ENCODE results near the gene LIPG. TPM values are rescaled to one million over a fixed set of nuclear protein-coding genes. Genes with fewer than 3 reads are reported as not detected.

Gene LIPG
- total and polyA plus RNA-seq, 2 of the 13 experiments (the other 11 are each of a cell fraction or from before 2014, with no cell fraction given) = 0.96 to 10.8 TPM

DNA sequence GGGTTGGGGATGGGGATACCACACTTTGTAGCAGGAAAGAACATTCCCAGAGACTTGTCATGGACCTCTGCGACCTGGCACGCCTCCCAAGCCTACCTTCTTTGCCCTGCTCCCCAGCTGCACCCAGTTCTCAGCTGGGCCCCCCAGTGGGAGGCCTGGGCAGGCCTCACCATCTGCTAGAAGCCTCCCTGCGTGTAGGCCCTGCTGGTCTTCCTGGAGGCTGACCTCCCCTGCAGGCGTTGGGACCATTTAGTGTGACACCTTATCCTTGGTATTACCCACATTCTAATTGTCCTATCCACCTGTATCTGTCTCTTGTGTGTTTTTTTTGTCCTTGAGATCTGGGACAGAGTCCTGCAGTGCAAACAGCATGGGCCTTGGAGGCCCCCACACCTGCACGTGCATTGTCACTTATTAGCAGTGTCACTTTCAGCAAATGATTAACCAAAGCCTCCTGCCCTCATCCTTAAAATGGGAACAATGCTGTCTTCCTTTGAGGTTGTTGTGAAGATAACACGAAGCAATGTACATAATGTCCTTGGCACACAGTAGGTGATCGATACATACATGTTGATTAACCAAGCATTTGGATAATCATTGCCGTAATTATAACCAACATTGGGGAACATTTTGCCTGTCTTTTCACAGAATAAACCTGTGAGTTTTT, 77.2 kb downstream of the LIPG start (continued):
- TF ChIP-seq, protein P1, sequence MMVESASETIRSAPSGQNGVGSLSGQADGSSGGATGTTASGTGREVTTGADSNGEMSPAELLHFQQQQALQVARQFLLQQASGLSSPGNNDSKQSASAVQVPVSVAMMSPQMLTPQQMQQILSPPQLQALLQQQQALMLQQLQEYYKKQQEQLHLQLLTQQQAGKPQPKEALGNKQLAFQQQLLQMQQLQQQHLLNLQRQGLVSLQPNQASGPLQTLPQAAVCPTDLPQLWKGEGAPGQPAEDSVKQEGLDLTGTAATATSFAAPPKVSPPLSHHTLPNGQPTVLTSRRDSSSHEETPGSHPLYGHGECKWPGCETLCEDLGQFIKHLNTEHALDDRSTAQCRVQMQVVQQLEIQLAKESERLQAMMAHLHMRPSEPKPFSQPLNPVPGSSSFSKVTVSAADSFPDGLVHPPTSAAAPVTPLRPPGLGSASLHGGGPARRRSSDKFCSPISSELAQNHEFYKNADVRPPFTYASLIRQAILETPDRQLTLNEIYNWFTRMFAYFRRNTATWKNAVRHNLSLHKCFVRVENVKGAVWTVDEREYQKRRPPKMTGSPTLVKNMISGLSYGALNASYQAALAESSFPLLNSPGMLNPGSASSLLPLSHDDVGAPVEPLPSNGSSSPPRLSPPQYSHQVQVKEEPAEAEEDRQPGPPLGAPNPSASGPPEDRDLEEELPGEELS (CRISPR knock-in tag; IDR thresholded peaks at IDR 0.05) = peak; percentile 96
- no peak for TF ChIP-seq ATM (IDR thresholded peaks at IDR 0.05; ENCODE audit: borderline replicate concordance)
- TF ChIP-seq, protein P2, sequence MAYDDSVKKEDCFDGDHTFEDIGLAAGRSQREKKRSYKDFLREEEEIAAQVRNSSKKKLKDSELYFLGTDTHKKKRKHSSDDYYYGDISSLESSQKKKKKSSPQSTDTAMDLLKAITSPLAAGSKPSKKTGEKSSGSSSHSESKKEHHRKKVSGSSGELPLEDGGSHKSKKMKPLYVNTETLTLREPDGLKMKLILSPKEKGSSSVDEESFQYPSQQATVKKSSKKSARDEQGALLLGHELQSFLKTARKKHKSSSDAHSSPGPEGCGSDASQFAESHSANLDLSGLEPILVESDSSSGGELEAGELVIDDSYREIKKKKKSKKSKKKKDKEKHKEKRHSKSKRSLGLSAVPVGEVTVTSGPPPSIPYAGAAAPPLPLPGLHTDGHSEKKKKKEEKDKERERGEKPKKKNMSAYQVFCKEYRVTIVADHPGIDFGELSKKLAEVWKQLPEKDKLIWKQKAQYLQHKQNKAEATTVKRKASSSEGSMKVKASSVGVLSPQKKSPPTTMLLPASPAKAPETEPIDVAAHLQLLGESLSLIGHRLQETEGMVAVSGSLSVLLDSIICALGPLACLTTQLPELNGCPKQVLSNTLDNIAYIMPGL (CRISPR knock-in tag; IDR thresholded peaks at IDR 0.05; ENCODE audit: borderline replicate concordance in 1 of 2, low read depth in 1 of 2) = no peak
- TF ChIP-seq ZNF780A (CRISPR knock-in tag; IDR thresholded peaks at IDR 0.05) = peak; percentile 59; the same call in 1 of the 2 replicates
- TF ChIP-seq ZNF572 (CRISPR knock-in tag; IDR thresholded peaks at IDR 0.05) = no peak
- TF ChIP-seq ESRRA (CRISPR knock-in tag; IDR thresholded peaks at IDR 0.05; ENCODE audit: low read depth) = peak; percentile 77; the same call in 1 of the 2 replicates
- TF ChIP-seq STAG1 (CRISPR knock-in tag; IDR thresholded peaks at IDR 0.05) = peak; percentile 17; the same call in 1 of the 2 replicates
- TF ChIP-seq, protein P3, sequence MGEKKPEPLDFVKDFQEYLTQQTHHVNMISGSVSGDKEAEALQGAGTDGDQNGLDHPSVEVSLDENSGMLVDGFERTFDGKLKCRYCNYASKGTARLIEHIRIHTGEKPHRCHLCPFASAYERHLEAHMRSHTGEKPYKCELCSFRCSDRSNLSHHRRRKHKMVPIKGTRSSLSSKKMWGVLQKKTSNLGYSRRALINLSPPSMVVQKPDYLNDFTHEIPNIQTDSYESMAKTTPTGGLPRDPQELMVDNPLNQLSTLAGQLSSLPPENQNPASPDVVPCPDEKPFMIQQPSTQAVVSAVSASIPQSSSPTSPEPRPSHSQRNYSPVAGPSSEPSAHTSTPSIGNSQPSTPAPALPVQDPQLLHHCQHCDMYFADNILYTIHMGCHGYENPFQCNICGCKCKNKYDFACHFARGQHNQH (CRISPR knock-in tag; IDR thresholded peaks at IDR 0.05) = 0 out of 2 replicates have a peak, but pooled peaks have one; percentile 38
- TF ChIP-seq, protein P4, sequence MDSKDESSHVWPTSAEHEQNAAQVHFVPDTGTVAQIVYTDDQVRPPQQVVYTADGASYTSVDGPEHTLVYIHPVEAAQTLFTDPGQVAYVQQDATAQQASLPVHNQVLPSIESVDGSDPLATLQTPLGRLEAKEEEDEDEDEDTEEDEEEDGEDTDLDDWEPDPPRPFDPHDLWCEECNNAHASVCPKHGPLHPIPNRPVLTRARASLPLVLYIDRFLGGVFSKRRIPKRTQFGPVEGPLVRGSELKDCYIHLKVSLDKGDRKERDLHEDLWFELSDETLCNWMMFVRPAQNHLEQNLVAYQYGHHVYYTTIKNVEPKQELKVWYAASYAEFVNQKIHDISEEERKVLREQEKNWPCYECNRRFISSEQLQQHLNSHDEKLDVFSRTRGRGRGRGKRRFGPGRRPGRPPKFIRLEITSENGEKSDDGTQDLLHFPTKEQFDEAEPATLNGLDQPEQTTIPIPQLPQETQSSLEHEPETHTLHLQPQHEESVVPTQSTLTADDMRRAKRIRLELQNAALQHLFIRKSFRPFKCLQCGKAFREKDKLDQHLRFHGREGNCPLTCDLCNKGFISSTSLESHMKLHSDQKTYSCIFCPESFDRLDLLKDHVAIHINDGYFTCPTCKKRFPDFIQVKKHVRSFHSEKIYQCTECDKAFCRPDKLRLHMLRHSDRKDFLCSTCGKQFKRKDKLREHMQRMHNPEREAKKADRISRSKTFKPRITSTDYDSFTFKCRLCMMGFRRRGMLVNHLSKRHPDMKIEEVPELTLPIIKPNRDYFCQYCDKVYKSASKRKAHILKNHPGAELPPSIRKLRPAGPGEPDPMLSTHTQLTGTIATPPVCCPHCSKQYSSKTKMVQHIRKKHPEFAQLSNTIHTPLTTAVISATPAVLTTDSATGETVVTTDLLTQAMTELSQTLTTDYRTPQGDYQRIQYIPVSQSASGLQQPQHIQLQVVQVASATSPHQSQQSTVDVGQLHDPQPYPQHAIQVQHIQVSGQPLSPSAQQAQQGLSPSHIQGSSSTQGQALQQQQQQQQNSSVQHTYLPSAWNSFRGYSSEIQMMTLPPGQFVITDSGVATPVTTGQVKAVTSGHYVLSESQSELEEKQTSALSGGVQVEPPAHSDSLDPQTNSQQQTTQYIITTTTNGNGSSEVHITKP (CRISPR knock-in tag; IDR thresholded peaks at IDR 0.05; ENCODE audit: low read depth) = 0 out of 2 replicates have a peak, but pooled peaks have one; percentile 66
- TF ChIP-seq, protein P5, sequence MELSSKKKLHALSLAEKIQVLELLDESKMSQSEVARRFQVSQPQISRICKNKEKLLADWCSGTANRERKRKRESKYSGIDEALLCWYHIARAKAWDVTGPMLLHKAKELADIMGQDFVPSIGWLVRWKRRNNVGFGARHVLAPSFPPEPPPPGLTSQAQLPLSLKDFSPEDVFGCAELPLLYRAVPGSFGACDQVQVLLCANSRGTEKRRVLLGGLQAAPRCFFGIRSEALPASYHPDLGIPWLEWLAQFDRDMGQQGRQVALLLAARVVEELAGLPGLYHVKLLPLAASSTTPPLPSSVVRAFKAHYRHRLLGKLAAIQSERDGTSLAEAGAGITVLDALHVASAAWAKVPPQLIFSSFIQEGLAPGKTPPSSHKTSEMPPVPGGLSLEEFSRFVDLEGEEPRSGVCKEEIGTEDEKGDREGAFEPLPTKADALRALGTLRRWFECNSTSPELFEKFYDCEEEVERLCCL (CRISPR knock-in tag; IDR thresholded peaks at IDR 0.05; ENCODE audit: borderline replicate concordance) = no peak
- TF ChIP-seq ZNF124 (CRISPR knock-in tag; IDR thresholded peaks at IDR 0.05) = peak; percentile 74; the same call in 1 of the 2 replicates
- TF ChIP-seq, protein P6, sequence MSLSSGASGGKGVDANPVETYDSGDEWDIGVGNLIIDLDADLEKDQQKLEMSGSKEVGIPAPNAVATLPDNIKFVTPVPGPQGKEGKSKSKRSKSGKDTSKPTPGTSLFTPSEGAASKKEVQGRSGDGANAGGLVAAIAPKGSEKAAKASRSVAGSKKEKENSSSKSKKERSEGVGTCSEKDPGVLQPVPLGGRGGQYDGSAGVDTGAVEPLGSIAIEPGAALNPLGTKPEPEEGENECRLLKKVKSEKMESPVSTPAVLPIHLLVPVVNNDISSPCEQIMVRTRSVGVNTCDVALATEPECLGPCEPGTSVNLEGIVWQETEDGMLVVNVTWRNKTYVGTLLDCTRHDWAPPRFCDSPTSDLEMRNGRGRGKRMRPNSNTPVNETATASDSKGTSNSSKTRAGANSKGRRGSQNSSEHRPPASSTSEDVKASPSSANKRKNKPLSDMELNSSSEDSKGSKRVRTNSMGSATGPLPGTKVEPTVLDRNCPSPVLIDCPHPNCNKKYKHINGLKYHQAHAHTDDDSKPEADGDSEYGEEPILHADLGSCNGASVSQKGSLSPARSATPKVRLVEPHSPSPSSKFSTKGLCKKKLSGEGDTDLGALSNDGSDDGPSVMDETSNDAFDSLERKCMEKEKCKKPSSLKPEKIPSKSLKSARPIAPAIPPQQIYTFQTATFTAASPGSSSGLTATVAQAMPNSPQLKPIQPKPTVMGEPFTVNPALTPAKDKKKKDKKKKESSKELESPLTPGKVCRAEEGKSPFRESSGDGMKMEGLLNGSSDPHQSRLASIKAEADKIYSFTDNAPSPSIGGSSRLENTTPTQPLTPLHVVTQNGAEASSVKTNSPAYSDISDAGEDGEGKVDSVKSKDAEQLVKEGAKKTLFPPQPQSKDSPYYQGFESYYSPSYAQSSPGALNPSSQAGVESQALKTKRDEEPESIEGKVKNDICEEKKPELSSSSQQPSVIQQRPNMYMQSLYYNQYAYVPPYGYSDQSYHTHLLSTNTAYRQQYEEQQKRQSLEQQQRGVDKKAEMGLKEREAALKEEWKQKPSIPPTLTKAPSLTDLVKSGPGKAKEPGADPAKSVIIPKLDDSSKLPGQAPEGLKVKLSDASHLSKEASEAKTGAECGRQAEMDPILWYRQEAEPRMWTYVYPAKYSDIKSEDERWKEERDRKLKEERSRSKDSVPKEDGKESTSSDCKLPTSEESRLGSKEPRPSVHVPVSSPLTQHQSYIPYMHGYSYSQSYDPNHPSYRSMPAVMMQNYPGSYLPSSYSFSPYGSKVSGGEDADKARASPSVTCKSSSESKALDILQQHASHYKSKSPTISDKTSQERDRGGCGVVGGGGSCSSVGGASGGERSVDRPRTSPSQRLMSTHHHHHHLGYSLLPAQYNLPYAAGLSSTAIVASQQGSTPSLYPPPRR (CRISPR knock-in tag; IDR thresholded peaks at IDR 0.05; ENCODE audit: borderline replicate concordance) = peak; percentile 85
